Trophoblast cell (in vitro differentiated cells and primary cell): ENCODE data around the gene CAMK1G.

Experiments used
- DNase-seq, 2 donors: peaks; one replicate each; pipeline ENCODE4 v3.0.0-alpha.2; 2016
- H2AFZ ChIP-seq: 2 replicates; pipeline ENCODE4 v1.6.1; 2013; ENCODE audit warnings: low read length, moderate library complexity, mild to moderate bottlenecking; ENCODE audit not compliant: insufficient read depth, poor library complexity
- H2AK5ac ChIP-seq: 2 replicates; pipeline ENCODE4 v1.6.1; 2013; ENCODE audit warnings: mild to moderate bottlenecking, low read length
- H2BK120ac ChIP-seq: 2 replicates; pipeline ENCODE4 v1.6.1; 2013; ENCODE audit warnings: low read length, mild to moderate bottlenecking, moderate library complexity; ENCODE audit not compliant: insufficient read depth, poor library complexity
- H2BK12ac ChIP-seq: 2 replicates; pipeline ENCODE4 v1.6.1; 2013; ENCODE audit warnings: mild to moderate bottlenecking, low read length, moderate library complexity
- H2BK5ac ChIP-seq: 2 replicates; pipeline ENCODE4 v1.6.1; 2013; ENCODE audit warnings: low read length, low read depth, moderate library complexity, mild to moderate bottlenecking; ENCODE audit not compliant: poor library complexity
- H3K14ac ChIP-seq: 2 replicates; pipeline ENCODE4 v1.6.1; 2013; ENCODE audit warnings: mild to moderate bottlenecking, low read length
- H3K18ac ChIP-seq: 2 replicates; pipeline ENCODE4 v1.6.1; 2013; ENCODE audit warnings: mild to moderate bottlenecking, low read length
- H3K23ac ChIP-seq: 2 replicates; pipeline ENCODE4 v1.6.1; 2013; ENCODE audit warnings: low read length
- H3K27ac ChIP-seq: 2 replicates; pipeline ENCODE4 v1.5.1; 2013; ENCODE audit warnings: low read depth, mild to moderate bottlenecking, inconsistent platforms, low read length, moderate library complexity
- H3K27me3 ChIP-seq: 2 replicates; pipeline ENCODE4 v1.6.1; 2013; ENCODE audit warnings: inconsistent platforms, mild to moderate bottlenecking, low read length, moderate library complexity; ENCODE audit not compliant: insufficient read depth
- H3K36me3 ChIP-seq, 2 experiments: 1 replicate in 1 of 2; 2 replicates in 1 of 2; pipeline ENCODE4 v1.6.1; 2013; ENCODE audit warnings: low read length in 2 of 2, mild to moderate bottlenecking in 2 of 2, moderate library complexity in 1 of 2; ENCODE audit not compliant: insufficient read depth in 2 of 2, control insufficient read depth in 1 of 2
- H3K4ac ChIP-seq: 2 replicates; pipeline ENCODE4 v1.6.1; 2013; ENCODE audit warnings: low read depth, mild to moderate bottlenecking, low read length, moderate library complexity
- H3K4me1 ChIP-seq, 2 experiments: 1 replicate in 1 of 2; 2 replicates in 1 of 2; pipeline ENCODE4 v1.6.1; 2013; ENCODE audit warnings: low read length in 2 of 2, mild to moderate bottlenecking in 2 of 2, moderate library complexity in 1 of 2; ENCODE audit not compliant: insufficient read depth in 2 of 2, control insufficient read depth in 1 of 2
- H3K4me2 ChIP-seq: 2 replicates; pipeline ENCODE4 v1.6.1; 2013; ENCODE audit warnings: inconsistent platforms, mild to moderate bottlenecking, low read length, moderate library complexity
- H3K4me3 ChIP-seq: 2 replicates; pipeline ENCODE4 v1.5.1; 2013; ENCODE audit warnings: mild to moderate bottlenecking, low read depth, low read length, inconsistent platforms
- H3K79me1 ChIP-seq: one replicate; pipeline ENCODE4 v1.6.1; 2013; ENCODE audit warnings: low read length
- H3K79me2 ChIP-seq: 2 replicates; pipeline ENCODE4 v1.6.1; 2013; ENCODE audit warnings: low read length, mild to moderate bottlenecking; ENCODE audit not compliant: control insufficient read depth, insufficient read depth, poor library complexity
- H3K9ac ChIP-seq: 2 replicates; pipeline ENCODE4 v1.6.1; 2013; ENCODE audit warnings: mild to moderate bottlenecking, low read length
- H3K9me3 ChIP-seq: 2 replicates; pipeline ENCODE4 v1.6.1; 2013; ENCODE audit warnings: low read depth, mild to moderate bottlenecking, control low read depth, inconsistent platforms, low read length; ENCODE audit not compliant: insufficient read depth
- H4K12ac ChIP-seq: 2 replicates; pipeline ENCODE4 v1.6.1; 2013; ENCODE audit warnings: low read depth, mild to moderate bottlenecking, low read length, moderate library complexity
- H4K8ac ChIP-seq: 2 replicates; pipeline ENCODE4 v1.6.1; 2013; ENCODE audit warnings: low read depth, mild to moderate bottlenecking, low read length, moderate library complexity
- H4K91ac ChIP-seq: one replicate; pipeline ENCODE4 v1.6.1; 2013; ENCODE audit warnings: low read depth, mild to moderate bottlenecking, low read length, moderate library complexity
- whole genome bisulfite sequencing: extraction: QIAGEN DNeasy Blood & Tissue Kit; methylation state at CpG from one replicate; pipeline ENCODE4 v1.1.7; 2013; ENCODE audit warnings: missing lambda C conversion rate; ENCODE audit not compliant: insufficient read length, insufficient coverage; ENCODE audit errors: extremely low coverage; 5-methylcytosine and 5-hydroxymethylcytosine counted together

CAMK1G gene

DNA sequence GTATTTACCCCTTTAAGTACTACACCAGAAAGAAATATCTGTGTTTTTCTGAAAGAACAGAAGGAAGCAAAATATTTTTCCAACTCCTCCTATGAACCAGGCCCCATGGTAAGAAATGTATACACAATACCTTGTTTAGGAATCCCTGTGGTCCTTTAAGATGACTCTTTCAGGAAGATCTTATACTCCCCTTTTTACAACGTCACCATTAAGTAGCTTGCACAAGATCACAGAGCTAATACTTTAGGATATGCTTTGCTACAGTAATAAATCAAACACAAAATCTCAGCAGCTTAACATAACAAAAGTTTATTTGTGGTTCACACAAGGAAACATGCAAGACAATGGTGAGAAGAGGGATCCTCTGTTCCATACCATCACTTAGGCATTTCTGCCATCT is 77.6 kb downstream of the CAMK1G start:
- no peak overlapping the region for H3K14ac ChIP-seq
- no peak overlapping the region for H3K18ac ChIP-seq
- H4K12ac ChIP-seq, result no peak overlapping the region
- no peaks in the 10 kb centered on the region for H3K9me3 ChIP-seq
- no peak overlapping the region for H4K91ac ChIP-seq
- H2BK12ac ChIP-seq, result no peak overlapping the region
- no peak overlapping the region for H4K8ac ChIP-seq
- no peak overlapping the region for H3K4me2 ChIP-seq
- H3K4me3 ChIP-seq, result no peak overlapping the region
- H3K9ac ChIP-seq, result no peak overlapping the region
- H3K4ac ChIP-seq, result no peak overlapping the region
- H3K79me2 ChIP-seq, result no peaks in the 10 kb centered on the region
- H2BK120ac ChIP-seq, result no peak overlapping the region
- H2AFZ ChIP-seq, result no peak overlapping the region
- no peak overlapping the region for H3K27ac ChIP-seq
- H2BK5ac ChIP-seq, result no peak overlapping the region
- no peak for DNase-seq
- no peak overlapping the region for H3K23ac ChIP-seq
- H3K4me1 ChIP-seq, result peaks cover 0 to 4% of the 10 kb centered on the region in 2 experiments
- no peaks in the 10 kb centered on the region for H3K27me3 ChIP-seq
- H2AK5ac ChIP-seq, result no peak overlapping the region
- no peaks in the 10 kb centered on the region for H3K79me1 ChIP-seq
- no CpG with 5 or more reads among the region's 1 CpG for WGBS
- H3K36me3 ChIP-seq, result no peaks in the 10 kb centered on the region

DNA sequence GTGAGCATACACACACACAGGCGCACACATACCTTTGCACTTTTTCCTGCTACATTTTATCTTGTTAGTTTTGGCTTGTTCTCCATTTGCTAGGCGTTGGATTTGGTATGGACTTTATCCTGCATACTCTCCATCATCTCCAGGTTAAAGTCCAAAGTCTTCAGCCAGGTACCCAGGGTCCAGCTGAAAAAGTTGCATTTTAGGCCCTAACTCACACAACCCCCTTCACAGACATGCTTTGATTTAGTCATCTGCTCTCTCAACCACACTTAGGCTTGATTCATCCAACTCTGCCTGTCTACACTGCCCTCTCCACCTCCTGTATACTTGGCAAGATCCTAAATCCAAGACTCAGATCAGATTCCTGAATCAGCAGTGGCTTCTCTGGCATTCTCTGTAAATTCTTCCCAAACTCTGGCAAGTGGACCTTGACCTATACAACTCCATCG is 79.4 kb downstream of the CAMK1G start:
- H2BK12ac ChIP-seq, result no peak overlapping the region
- H3K9ac ChIP-seq, result no peak overlapping the region
- no peaks in the 10 kb centered on the region for H3K36me3 ChIP-seq
- no peak overlapping the region for H3K14ac ChIP-seq
- no peak overlapping the region for H3K27ac ChIP-seq
- no peak overlapping the region for H2BK120ac ChIP-seq
- H2AFZ ChIP-seq, result no peak overlapping the region
- no peaks in the 10 kb centered on the region for H3K4me1 ChIP-seq
- no peak overlapping the region for H3K18ac ChIP-seq
- H4K12ac ChIP-seq, result no peak overlapping the region
- H3K79me1 ChIP-seq, result no peaks in the 10 kb centered on the region
- no peaks in the 10 kb centered on the region for H3K79me2 ChIP-seq
- H4K8ac ChIP-seq, result no peak overlapping the region
- no peak overlapping the region for H2AK5ac ChIP-seq
- H3K9me3 ChIP-seq, result no peaks in the 10 kb centered on the region
- no peak overlapping the region for H3K23ac ChIP-seq
- no CpG with 5 or more reads among the region's 3 CpGs for WGBS
- no peak overlapping the region for H3K4ac ChIP-seq
- no peak overlapping the region for H2BK5ac ChIP-seq
- DNase-seq, result no peak
- no peak overlapping the region for H4K91ac ChIP-seq
- H3K27me3 ChIP-seq, result no peaks in the 10 kb centered on the region
- H3K4me2 ChIP-seq, result no peak overlapping the region
- H3K4me3 ChIP-seq, result no peak overlapping the region
